ENCODE data around the gene TMPRSS4.

TMPRSS4 gene

DNA sequence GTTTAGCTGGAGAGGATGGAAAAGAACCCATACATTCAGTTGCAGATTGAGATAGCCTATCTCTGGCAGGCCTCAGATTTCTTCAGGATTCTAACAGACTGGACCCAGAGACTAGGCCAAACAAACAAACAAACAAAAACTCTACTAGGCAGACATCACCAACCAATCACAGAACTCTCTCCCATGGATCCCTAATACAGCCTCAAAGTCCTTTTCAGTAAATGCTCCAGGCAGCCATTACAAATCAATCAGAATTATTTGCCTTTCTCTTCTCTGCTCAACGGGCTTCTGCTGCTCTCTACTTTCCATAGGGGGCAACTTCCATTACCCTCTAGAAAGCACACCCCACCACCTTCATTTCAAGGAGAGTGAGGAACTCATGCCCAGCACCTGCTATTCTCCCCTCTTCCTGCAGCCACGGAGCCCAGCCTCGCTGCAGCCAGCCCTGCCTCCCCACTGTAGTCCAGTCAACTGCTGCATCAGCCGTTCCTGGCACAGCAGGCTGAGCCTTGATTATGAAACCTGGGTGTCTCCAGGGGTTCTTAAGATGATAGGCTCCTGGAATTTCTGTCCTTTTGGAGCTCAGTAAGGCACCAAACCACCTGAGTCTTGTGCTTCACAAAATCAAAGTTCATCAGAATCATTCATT lies 28.9 kb downstream of the TMPRSS4 start:
- DNase-seq (ENCODE audit: low spot score): no peak

DNA sequence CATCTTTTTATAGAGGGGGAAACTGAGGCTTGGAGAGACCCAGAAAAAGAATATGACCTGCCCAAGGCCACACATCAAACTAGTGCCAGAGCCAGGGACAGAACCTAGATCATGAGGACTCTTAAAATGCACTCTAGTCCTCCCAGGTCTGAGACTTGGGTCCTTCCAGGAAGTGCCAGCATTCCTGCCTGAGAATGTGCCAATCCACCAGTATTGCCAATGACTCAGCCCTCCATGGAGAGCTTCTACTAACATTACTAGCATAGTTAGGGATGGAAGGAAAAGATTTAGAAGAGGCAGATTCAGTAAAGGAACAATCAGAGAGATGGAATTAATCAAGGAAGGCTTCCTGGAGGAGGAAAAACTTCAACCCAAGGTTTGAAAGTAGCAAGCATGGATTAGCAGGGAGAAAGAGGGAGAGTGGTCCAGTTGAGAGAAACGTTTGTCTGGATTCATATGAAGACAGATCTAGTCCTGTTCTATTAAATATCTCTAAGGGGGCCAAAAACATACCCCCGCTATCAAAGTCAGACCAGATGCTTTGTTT lies 30.0 kb downstream of the TMPRSS4 start:
- DNase-seq (ENCODE audit: low spot score): no peak

DNA sequence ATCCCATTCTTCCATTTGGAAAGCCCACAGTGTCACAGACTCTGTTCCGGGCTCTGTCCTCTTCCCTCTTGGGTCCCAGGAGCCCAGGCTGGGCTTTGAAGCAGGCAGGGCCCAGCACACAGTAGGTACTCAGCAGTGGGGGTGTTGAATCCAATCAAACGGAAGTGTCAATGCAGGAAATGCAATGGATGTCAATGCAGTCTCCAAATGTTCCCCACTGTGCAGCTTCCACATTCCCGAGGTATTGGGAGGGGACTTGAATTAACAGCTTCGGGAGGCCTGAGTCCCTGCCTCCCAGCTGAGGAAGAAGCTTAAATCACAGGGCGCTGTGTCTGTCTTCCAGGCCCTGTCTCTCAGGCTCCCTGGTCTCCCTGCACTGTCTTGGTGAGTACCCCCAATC lies 31.6 kb downstream of the TMPRSS4 start:
- no peak for DNase-seq (ENCODE audit: low spot score)

DNA sequence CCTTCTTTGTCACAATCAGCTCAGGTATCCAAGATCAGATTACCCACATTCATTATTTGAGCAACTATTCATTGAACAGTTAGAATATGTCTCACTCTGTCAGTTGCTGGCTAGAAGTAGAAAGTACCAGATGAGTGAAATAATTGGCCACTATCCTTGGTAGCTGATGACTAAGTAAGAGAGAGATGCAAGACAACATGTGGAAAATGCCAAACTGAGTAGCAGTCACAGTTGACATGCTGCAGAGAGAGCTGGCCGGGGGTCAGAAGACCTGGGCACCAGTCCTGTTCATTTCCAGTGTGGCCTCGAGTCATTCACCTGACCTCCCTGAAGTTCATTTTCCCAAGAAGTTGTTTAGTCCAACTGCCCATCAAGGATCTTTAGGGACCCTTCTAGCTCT lies 32.4 kb downstream of the TMPRSS4 start:
- DNase-seq (ENCODE audit: low spot score): peak; percentile 40

DNA sequence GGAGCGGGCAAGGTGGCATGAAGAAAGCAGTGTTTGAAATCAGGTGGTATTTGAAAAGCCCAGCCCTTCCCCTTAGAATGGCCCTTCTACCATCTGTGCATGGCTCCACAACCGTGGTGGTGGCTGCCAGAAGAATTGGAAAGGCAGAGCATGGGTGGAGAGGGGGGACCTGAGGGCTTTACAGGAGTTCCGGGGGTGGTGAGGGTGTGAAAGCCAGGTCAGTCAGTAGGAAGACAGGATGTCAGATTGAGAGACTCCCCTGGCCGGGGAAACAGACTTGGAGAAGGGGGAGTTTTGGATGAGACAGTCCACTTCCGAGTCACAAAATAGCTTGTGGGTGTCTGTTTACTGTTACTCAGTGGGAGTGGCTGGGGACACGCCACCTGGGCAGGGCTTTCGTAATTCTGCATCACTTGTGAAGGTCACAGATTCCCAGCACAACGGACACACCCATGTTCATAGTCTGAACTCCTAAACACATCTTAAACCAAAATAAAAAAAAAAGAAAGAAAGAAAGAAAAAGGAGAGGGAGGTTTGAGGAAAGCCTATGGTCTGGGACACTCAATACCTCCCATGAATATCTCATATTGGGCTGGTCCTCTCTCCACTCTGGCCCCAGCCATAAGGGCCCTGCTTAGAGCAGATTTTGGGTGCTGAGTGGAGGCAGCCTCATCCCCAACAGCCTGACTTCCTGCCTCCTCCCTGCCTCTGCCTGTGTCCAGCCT lies 34.3 kb downstream of the TMPRSS4 start:
- DNase-seq (ENCODE audit: low spot score): no peak

DNA sequence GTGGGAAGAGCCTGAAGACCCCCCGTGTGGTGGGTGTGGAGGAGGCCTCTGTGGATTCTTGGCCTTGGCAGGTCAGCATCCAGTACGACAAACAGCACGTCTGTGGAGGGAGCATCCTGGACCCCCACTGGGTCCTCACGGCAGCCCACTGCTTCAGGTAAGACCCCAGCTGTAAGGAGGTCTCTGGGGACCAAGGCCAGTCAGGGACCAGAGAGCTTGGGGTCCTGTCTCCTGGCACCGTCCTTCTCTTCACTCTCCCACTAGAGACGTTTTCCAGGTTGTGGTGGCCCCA lies 34.8 kb downstream of the TMPRSS4 start:
- no peak for DNase-seq (ENCODE audit: low spot score)

DNA sequence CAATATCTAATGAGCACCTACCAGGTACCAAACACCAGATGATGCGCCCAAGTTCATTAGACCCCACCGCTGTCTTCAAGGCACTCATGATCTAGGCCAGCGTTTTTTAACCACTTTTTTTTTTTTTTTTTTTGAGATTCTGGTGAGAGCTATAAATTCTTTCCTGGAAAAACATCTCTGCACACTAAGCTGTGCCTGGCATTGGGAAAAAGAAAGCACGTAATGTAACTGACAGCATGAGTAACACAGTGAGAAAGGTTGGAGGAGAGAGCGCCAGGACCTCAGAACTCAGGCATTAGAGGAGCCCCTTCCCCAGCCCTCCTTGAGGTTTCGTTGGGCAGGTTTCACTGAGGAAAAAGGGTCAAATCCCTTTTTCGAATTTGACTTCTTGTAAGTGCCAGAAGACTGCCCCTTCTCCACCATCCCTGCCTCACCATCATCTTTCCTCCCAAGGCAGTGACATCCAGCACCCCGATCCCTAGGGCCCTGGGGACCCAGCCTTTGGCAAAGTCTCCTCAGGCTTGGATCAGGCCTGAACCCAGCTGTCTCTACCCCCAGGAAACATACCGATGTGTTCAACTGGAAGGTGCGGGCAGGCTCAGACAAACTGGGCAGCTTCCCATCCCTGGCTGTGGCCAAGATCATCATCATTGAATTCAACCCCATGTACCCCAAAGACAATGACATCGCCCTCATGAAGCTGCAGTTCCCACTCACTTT lies 36.0 kb downstream of the TMPRSS4 start:
- DNase-seq (ENCODE audit: low spot score): no peak

DNA sequence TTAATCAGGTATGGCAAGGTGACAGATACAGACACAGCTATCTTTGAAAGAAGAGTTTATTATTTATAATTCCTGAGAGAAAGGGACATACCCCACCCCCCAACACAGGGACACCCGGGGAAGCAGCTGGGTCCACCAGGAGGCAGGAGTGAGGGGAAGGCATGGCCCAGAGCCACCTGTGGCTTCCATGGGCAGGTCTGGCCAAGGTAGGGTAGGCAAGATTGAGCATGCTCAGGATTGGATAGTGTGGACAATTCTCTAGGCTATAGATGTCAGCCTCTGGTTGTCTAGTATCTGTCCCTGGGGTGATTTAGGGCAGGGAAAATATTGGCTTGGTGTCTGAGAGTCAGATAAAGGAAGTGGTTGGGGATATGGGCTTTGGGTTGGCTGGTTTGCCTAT lies 37.4 kb downstream of the TMPRSS4 start:
- DNase-seq (ENCODE audit: low spot score): no peak

DNA sequence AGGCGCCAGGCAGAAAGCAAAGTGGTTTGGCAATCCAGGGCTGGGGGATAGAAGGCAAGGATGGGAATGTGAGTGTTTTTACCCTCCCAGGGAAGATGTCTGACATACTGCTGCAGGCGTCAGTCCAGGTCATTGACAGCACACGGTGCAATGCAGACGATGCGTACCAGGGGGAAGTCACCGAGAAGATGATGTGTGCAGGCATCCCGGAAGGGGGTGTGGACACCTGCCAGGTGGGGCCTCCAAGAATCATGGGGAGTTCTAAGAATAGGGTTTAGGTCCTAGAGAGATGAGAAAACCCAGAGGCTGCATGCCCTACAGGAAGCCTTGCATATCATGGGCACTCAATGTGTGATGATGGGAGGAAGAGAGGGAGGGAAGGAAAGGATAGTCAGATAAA lies 38.2 kb downstream of the TMPRSS4 start:
- no peak for DNase-seq (ENCODE audit: low spot score)

DNA sequence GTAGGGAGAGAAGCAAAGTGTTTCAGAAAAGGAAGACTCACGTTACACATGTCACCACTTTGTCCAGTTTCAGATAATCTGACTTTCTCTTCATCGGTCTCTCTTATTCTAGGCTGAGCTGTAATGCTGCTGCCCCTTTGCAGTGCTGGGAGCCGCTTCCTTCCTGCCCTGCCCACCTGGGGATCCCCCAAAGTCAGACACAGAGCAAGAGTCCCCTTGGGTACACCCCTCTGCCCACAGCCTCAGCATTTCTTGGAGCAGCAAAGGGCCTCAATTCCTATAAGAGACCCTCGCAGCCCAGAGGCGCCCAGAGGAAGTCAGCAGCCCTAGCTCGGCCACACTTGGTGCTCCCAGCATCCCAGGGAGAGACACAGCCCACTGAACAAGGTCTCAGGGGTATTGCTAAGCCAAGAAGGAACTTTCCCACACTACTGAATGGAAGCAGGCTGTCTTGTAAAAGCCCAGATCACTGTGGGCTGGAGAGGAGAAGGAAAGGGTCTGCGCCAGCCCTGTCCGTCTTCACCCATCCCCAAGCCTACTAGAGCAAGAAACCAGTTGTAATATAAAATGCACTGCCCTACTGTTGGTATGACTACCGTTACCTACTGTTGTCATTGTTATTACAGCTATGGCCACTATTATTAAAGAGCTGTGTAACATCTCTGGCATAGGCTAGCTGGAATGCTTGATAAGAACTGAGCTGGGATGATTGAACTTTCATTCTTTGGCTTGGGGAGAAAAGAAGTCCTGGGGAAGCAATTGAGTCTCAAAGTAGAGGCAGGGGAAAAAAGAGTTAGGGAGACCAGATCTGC lies 41.1 kb downstream of the TMPRSS4 start:
- DNase-seq (ENCODE audit: low spot score): no peak

DNA sequence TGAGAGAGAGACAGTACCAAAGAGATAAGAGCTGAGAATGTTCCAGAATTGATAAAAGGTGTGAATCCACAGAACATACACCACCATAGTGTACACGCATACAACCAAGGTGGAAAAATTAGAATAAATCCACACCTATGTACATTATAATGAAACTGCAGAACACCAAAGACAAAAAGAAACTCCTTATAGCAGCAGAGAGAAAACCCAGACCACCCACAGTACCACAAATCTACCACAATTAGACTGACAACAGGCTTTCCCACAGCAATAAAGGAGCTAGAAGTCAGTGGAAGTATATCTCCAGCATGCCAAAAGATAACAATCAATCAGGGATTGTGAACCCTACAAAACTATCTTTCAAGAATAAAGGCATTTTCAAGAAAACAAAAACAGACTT lies 43.9 kb downstream of the TMPRSS4 start:
- DNase-seq (ENCODE audit: low spot score): no peak

DNA sequence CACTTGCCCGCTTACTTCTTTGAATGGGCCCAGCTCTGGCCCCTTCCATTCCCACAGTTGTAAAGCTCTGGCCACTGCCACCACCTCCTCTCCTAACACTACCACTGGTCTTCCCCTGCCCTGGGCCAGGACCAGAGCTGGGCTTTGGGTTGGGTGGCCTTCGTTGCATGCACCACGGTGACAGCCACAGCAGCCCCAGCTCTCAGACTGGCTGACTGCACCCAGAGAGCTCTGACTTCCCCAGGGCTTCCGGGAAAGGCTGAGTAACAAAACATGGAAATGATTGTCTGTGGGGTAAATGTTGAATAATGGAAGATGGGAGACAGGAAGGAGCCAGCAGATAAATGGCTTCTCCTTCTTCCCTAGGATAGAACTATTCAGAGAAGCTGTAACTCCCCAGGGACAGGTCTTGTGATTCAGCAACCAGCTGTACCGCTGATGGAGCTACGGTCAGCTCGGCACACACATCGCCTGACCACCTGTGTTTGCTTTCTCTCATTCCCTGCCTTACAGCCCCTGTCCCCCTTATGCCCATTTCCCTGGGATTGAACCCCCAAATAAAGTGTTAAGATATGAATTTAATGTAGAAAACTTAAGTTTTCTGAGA lies 48.2 kb downstream of the TMPRSS4 start:
- DNase-seq (ENCODE audit: low spot score): no peak

DNA sequence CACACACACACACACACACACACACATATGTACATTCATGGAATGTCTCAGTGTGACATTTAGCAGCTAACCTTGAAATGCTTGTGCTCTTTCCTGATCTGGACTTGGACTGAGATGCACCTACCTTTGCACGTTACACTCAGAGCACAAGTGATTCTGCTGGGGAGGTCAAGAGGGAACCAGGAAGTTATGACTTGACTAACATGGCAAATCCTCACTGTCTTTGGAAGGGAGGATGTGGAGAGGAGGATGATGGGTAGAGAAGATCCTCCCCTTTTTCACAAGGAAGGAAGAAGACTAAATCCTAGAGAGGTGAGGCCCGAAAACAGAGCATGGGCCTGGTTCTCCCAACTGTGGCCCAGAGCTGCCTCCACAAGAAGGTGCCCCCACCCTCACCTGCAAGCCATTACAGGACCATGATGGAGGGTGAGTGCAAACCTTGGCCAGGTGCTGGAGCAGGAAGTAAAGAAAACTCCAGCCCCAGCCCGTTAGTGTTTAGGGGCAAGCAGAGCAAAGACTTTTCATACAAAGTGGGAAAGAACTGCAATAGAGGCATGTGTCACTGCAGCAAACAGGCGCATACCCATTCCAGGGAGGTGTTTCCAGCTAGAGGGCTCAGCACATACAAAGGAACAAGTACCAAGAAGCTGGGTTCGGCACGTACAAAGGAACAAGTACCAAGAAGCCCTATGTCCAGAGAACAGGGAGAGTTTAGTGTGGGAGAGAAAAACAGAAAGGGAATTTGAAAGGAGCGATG lies 49.4 kb downstream of the TMPRSS4 start:
- no peak for DNase-seq (ENCODE audit: low spot score)

DNA sequence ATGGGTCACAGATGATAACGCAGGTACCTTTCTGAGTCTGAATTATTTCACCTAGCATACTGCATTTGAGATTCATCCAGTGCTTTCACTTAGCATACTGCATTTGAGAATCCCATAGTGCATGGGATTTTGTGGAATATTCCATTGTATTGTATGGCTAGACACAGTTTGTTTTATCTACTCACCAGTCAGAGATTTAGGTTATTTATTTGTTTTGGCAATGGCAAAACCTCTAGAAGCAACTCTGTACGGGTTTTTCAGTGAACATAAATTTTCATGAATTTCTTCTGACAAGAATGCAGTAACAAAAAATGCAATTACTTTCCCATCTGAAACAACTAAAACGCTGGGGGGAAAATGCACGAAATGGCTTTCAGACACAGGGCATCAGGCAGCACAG lies 51.4 kb downstream of the TMPRSS4 start:
- DNase-seq (ENCODE audit: low spot score): no peak

DNA sequence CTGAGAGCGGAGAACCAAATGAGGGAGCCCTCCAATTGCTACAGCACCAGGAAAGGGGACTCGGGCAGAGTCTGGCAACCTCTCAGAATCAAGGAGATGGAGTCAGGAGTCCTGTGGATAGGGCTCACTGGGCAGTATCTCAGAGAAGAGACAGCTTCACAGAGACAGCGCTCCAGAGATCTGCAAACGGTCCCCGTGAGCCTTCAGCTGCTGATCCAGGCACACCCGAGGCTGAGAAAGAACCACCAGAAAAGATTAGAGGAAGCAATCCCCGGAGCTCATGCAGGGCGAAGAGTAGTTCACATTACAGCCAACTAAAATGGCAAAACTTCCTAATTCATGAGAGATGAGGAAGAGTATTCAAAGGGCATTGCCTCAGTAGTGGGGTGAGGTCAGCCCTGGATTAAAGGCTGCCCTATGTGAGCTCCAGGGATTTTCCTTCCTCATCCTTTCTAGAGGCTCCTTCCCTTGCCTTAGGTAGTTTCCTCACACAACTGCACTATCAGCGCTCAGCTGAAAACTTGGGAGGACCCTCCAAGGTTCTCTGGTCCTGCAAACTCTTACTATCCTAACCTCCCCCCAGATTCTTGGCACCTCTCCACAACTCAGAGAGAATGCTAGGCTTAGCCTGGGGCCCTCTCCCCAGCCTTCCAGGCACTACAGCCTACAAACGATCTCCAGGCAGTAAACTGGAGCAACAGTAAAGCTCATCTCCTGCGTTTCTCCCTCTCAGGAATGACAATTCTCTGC lies 52.0 kb downstream of the TMPRSS4 start:
- DNase-seq (ENCODE audit: low spot score): no peak

DNA sequence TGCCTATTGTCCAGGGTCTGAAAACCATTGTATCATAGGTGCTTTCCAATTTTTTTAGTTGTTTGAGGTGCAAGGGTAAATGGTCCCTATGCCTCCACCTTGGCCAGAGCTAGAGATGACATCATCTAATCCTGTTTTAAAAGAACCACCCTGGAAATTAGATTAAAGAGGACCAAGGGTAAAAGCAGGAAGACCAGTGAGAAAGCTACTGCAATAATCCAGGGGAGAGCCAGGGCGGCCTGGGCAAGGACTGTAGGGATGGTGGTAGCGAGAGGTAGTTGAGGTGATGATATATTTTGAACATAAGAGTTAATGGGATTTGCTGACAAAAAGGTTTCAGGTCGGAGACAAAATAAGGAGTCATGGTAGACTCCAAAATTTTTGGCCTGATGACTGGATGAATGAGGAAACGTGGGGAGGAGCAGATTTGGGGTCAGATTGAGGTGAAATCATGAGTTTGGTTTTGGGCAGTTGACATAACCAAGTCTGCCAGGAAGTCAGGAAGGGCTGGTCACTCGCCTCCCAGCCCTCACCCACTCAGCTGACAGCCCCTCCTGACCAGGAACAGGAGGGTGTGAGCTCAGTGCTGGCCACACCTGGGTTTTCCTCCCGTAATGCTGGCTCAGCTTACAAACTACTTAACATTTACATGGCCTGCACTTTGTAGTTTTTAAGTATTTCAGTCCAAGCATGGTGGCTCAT lies 52.7 kb downstream of the TMPRSS4 start:
- no peak for DNase-seq (ENCODE audit: low spot score)

DNA sequence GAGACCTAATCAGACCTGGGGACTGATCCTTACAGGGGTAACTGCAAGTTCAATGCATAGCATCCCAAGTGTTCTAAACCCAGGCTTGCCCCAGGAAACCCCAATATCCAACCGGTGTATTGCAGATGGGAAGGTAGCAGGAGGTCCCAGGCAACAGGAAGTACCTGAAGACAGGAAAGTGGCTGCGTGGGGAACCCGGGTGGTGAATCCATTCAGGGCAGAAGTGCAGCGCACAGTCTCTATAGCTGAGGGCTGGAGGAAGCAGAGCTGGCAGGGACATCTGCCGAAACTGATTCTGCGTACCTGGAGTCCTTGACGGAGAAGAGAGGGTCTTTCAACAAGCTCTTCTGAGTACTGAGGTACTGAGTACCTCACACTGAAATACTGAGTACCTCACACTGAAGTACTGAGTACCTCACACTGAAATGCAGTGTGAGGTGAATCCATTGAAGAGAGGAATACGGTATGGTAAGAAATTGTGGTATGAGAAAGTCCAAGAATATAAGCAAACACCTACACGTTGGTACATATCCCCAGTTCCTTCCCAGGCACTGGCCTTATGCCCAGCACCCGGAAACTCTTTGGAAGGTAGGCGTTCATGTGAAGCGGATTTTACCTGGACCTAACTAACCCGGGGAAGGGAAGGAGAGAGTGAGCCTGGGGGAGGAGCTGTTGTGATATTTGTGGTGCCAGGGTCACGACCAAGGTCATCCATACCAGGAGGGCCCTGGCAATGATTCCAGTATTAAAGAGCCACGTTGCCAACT lies 55.7 kb downstream of the TMPRSS4 start:
- no peak for DNase-seq (ENCODE audit: low spot score)

DNA sequence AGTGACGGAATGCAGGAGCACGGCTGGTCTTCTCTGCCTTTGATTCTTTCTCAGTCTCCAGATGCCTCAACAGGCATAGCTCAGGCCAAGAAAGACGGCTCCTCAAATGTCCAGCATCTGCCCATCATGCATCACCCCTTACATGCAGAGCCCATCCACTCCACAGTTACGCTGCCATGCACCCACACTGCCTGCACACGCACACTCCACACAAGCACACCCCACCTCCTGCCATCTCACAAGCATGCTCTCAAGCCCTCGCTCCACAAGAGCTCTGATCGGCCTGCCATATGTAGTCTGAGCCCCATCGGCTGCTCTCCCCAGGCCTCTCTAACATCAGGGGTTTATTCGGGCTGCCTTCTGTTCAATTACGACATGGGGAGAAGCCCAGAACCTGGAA lies 56.9 kb downstream of the TMPRSS4 start:
- no peak for DNase-seq (ENCODE audit: low spot score)

Measured in Ammon's horn (tissue), 1 donor.